Central memory CD8-positive, alpha-beta T cell (primary cell): ENCODE data around the gene CT47C1.

Experiments
- ATAC-seq: fragments of 150-1000 bp; cut with Tn5 transposase; replicated peaks from 2 replicates; pipeline ENCODE4 v1.10.0; 2022; ENCODE audit warnings: mild to moderate bottlenecking, moderate FRiP score, moderate number of reproducible peaks; ENCODE audit not compliant: poor library complexity, severe bottlenecking; ENCODE audit errors: extremely low read depth
- DNase-seq, 2 donors: peaks; one replicate each; pipeline ENCODE4 v3.0.0; 2021; ENCODE audit warnings: low spot score in 2 of 2
- H3K27ac Mint-ChIP-seq: one replicate; pipeline ENCODE4 v1.8.0; 2022; ENCODE audit warnings: low read depth, mild to moderate bottlenecking, moderate library complexity, mixed read lengths
- H3K27me3 Mint-ChIP-seq: one replicate; pipeline ENCODE4 v1.8.0; 2022; ENCODE audit warnings: mixed read lengths
- H3K36me3 Mint-ChIP-seq: one replicate; pipeline ENCODE4 v1.8.0; 2022; ENCODE audit warnings: mild to moderate bottlenecking, moderate library complexity, mixed read lengths; ENCODE audit not compliant: insufficient read depth
- H3K4me1 Mint-ChIP-seq: one replicate; pipeline ENCODE4 v1.8.0; 2022; ENCODE audit warnings: mixed read lengths
- H3K4me3 Mint-ChIP-seq: one replicate; pipeline ENCODE4 v1.8.0; 2022; ENCODE audit warnings: mild to moderate bottlenecking, moderate library complexity, mixed read lengths
- H3K9me3 Mint-ChIP-seq: one replicate; pipeline ENCODE4 v1.8.0; 2022; ENCODE audit warnings: mixed read lengths

Gene CT47C1

DNA sequence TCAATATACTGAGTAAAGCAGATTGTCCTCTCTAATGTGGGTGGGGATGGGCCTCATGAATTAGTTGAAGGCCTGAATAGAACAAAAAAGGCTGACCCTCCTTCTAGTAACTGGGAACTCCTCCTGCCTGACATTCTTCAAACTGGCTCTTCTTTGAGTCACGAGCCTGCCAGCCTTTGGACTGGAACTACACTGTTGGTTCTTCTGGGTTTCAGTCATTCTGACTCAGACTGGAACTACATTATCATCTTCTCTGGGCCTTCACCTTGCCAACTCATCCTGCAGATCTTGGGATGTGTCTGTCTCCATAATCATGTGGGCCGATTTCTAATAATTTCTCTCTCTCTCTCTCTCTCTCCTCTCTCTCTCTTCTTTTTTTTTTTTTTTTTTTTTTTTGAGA, 26.9 kb upstream of the CT47C1 start:
- peaks cover 22% of the 10 kb centered on the region for H3K27me3 Mint-ChIP-seq
- ATAC-seq = no peak

GRCh38 chrX:119055687-119056086, 17.1 kb upstream of the CT47C1 start:
- Mint-ChIP-seq H3K27ac (no peak overlapping the region), H3K27me3 (peaks cover 7% of the 10 kb centered on the region), H3K9me3 (no peaks in the 10 kb centered on the region), H3K36me3 (peaks cover 1% of the 10 kb centered on the region), H3K4me3 (no peak overlapping the region), H3K4me1 (no peaks in the 10 kb centered on the region)
- DNase-seq (no peak), ATAC-seq (no peak)

More for the DNA sequence above, 26.9 kb upstream of the CT47C1 start:
- DNase-seq = no peak
- Mint-ChIP-seq H3K9me3 (no peaks in the 10 kb centered on the region), H3K36me3 (no peaks in the 10 kb centered on the region), H3K27ac (no peak overlapping the region), H3K4me3 (no peak overlapping the region), H3K4me1 (no peaks in the 10 kb centered on the region)

GRCh38 chrX:119062750-119063374, 9.9 kb upstream of the CT47C1 start:
- H3K4me3 Mint-ChIP-seq = no peak overlapping the region
- H3K27me3 Mint-ChIP-seq = peaks cover 13% of the 10 kb centered on the region
- no peak for DNase-seq
- no peak overlapping the region for H3K27ac Mint-ChIP-seq
- no peaks in the 10 kb centered on the region for H3K9me3 Mint-ChIP-seq
- no peak for ATAC-seq
- H3K4me1 Mint-ChIP-seq = no peaks in the 10 kb centered on the region
- no peaks in the 10 kb centered on the region for H3K36me3 Mint-ChIP-seq

- no peak overlapping the region for H3K27ac Mint-ChIP-seq
- peaks cover 13% of the 10 kb centered on the region for H3K27me3 Mint-ChIP-seq
- no peaks in the 10 kb centered on the region for H3K36me3 Mint-ChIP-seq
- H3K4me1 Mint-ChIP-seq = no peaks in the 10 kb centered on the region
- DNase-seq (no peak), ATAC-seq (no peak)
- no peaks in the 10 kb centered on the region for H3K9me3 Mint-ChIP-seq
- no peak overlapping the region for H3K4me3 Mint-ChIP-seq
These were observed 9.4 kb upstream of the CT47C1 start for GRCh38 chrX:119063428-119063827.

DNA sequence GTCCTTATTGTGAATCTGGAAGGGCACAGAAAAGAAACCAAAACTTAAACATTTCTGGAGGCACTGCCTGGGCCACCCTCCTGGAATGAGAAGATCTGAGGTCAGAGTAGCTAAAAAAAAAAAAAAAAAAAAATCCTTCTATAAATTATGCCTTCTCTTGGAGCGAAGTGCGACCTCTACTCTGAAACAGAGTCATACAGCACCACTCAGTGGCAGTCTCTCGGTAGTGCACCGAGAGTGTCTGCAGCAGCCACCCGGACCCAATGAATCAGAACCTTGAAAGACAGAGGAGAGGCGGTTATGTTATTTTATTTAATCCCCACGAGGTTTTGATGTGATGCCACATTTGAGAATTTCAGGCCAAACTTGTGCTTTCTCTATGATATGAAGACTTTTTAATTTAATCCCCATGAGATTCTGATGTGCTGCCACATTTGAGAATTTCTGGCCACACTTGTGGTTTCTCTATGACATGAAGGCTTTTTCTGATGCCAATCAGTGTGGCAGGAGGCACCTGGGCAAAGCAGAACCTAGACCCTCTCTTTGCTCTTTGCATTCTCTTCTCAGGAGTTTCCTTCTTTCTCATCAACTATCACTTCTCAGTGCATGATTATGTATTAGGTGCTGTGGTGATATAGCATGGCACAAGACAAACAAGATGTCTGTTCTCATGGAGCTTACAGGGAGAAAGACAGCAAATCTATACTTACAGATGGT, 5.6 kb upstream of the CT47C1 start:
- ATAC-seq (no peak), DNase-seq (no peak)
- H3K4me3 Mint-ChIP-seq = no peak overlapping the region
- no peaks in the 10 kb centered on the region for H3K27me3 Mint-ChIP-seq
- H3K9me3 Mint-ChIP-seq = no peaks in the 10 kb centered on the region
- H3K36me3 Mint-ChIP-seq = no peaks in the 10 kb centered on the region
- no peaks in the 10 kb centered on the region for H3K4me1 Mint-ChIP-seq
- no peak overlapping the region for H3K27ac Mint-ChIP-seq

- no peak for ATAC-seq
These were observed 3.7 kb upstream of the CT47C1 start for GRCh38 chrX:119069128-119069527.

DNA sequence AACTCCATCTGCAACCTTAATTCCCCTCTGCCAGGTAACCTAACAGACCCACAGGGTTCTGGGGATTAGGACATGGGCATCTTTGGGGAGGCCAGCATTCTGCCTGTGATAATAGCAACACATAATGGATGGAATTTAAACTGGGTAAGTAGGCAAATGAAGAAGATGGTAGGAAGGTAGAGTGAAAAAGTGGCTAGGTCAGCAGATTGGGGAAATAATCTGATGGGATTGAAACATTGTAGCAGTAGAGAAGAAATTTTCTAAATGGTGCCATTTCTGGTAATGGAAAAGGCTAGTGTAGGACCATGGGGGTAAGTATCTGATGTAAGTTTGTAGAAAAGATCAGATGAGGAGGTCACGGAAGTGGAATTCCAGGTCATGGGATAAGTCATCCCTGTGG, 3.0 kb upstream of the CT47C1 start:
- no peak overlapping the region for H3K27ac Mint-ChIP-seq
- H3K4me3 Mint-ChIP-seq = no peak overlapping the region
- no peaks in the 10 kb centered on the region for H3K36me3 Mint-ChIP-seq
- DNase-seq = no peak
- no peaks in the 10 kb centered on the region for H3K9me3 Mint-ChIP-seq
- no peak for ATAC-seq
- H3K27me3 Mint-ChIP-seq = no peaks in the 10 kb centered on the region
- H3K4me1 Mint-ChIP-seq = no peaks in the 10 kb centered on the region

More at GRCh38 chrX:119069128-119069527, 3.7 kb upstream of the CT47C1 start:
- H3K4me3 Mint-ChIP-seq = no peak overlapping the region
- H3K27me3 Mint-ChIP-seq = no peaks in the 10 kb centered on the region
- DNase-seq = no peak
- H3K27ac Mint-ChIP-seq = no peak overlapping the region
- H3K4me1 Mint-ChIP-seq = no peaks in the 10 kb centered on the region
- no peaks in the 10 kb centered on the region for H3K9me3 Mint-ChIP-seq
- no peaks in the 10 kb centered on the region for H3K36me3 Mint-ChIP-seq

DNA sequence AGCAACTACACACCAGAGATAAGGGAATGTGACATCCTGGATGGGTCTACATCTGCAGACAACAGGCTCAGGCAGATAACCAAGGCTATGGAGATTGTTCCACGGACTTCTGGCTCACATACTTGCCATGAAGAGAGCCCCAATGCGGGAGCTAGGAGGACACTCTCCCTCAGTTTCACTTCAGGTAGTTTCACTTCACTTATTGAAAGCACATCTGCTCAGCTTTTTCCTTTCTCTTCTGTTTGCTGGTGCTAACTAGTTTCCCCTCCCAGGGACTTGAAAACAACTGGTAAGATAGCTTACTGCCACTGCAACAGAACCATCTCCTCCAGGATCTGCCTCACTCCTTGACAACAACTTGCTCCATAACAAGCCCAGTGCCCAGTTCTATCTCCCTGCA, 1.4 kb upstream of the CT47C1 start:
- Mint-ChIP-seq H3K36me3 (no peaks in the 10 kb centered on the region), H3K27ac (no peak overlapping the region), H3K27me3 (no peaks in the 10 kb centered on the region), H3K4me3 (no peak overlapping the region), H3K9me3 (no peaks in the 10 kb centered on the region), H3K4me1 (no peaks in the 10 kb centered on the region)
- ATAC-seq (no peak), DNase-seq (no peak)

GRCh38 chrX:119073200-119073905, 560 bp downstream of the CT47C1 start:
- Mint-ChIP-seq H3K27ac (no peak overlapping the region), H3K27me3 (no peaks in the 10 kb centered on the region), H3K9me3 (no peaks in the 10 kb centered on the region), H3K4me1 (no peaks in the 10 kb centered on the region), H3K36me3 (no peaks in the 10 kb centered on the region), H3K4me3 (no peak overlapping the region)
- DNase-seq (no peak), ATAC-seq (no peak)

DNA sequence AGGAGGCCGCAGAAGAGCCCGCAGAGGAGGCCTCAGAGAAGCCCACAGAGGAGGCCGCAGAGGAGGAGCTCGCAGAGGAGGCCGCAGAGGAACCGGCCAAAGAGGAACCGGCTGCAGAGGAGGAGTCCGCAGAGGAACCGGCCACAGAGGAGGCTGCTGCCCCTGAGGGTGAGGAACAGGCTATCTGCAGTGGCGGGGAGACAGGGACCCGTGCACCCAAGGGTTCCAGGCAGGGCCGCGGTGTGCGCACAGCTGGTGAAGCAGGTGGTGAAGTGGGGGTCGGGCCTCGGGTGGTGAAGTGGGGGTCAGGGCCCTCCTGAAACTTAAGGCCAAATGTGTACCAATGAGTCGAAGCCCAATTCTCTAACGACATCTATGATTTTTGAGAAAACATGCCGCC, 1.1 kb downstream of the CT47C1 start:
- H3K27ac Mint-ChIP-seq = no peak overlapping the region
- H3K4me1 Mint-ChIP-seq = no peaks in the 10 kb centered on the region
- DNase-seq (no peak), ATAC-seq (no peak)
- no peaks in the 10 kb centered on the region for H3K27me3 Mint-ChIP-seq
- no peaks in the 10 kb centered on the region for H3K9me3 Mint-ChIP-seq
- no peak overlapping the region for H3K4me3 Mint-ChIP-seq
- H3K36me3 Mint-ChIP-seq = no peaks in the 10 kb centered on the region

DNA sequence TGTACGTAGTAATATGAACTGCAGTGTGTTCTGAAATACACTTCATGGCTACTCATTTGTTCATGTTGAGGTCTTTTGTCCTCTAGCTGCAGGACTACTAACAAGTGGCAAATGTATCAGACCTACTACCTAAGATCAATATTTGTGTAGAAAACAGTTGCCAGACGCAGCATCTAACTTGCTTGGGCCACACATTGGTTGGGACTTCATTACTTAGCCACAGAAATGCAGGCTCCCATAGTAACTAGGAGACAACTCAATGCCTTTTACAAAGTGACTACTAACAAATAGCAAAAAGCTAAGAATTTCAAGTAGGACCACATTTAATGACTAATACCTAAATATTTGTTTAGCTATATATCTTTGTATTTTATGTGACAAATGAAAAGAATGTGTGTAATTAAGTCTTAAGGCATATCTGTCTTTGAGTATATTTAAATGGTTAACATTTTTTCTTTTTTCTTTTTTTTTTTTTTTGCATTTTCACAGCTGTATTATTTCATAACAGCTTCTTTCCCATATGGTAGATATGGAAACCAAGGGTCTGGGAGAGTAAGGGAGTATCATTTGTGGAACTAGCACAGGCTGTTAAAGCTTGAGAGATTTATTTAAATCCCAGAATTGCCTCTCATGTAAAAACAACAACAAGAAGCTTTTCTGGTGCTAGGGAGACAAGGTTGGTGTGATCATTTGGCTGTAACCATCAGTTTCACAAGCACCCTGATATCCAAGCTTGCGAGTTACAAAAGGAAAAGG, 2.7 kb downstream of the CT47C1 start:
- Mint-ChIP-seq H3K27me3 (no peaks in the 10 kb centered on the region), H3K27ac (no peak overlapping the region), H3K4me3 (no peak overlapping the region), H3K36me3 (no peaks in the 10 kb centered on the region), H3K9me3 (no peaks in the 10 kb centered on the region), H3K4me1 (no peaks in the 10 kb centered on the region)
- ATAC-seq = no peak
- DNase-seq = no peak

DNA sequence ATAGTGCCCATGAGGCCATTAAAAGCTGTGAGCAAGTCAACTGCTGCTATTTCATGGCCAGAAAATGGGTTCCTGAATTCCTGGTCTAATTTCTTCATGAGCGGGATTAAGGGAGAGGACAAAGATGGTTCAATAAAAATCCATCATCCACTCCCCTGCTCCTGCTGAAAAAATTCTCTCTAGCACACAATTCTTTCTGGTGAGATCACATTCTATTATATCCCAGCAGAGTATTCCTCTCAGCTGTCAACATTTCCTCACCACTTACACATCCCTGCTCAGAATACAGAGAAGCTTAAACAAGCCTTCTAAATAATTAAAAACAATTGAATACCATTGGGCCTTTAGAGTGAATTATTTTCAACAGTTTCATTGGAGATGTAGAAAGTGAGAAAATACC, 9.5 kb downstream of the CT47C1 start:
- no peak overlapping the region for H3K4me3 Mint-ChIP-seq
- no peak overlapping the region for H3K27ac Mint-ChIP-seq
- H3K4me1 Mint-ChIP-seq = no peaks in the 10 kb centered on the region
- H3K9me3 Mint-ChIP-seq = no peaks in the 10 kb centered on the region
- ATAC-seq (no peak), DNase-seq (no peak)
- peaks cover 1% of the 10 kb centered on the region for H3K36me3 Mint-ChIP-seq
- no peaks in the 10 kb centered on the region for H3K27me3 Mint-ChIP-seq
